Endothelial cell of umbilical vein (primary cell): ENCODE results near the gene ODAD3. TPM values are rescaled to one million over a fixed set of nuclear protein-coding genes. Genes with fewer than 3 reads are reported as not detected.
A peak's percentile ranks its signal among the peaks of the same experiment; 100 is the strongest.

ENCODE experiments used
- BruUV-seq: library from RNA; stranded (reverse); fragments of 400-500 nt; replicated peaks from 2 replicates; lab custom pipeline; 2021; lab: Mats Ljungman, UMichigan
- CTCF ChIA-PET: fragments of 300-600, 350-600 bp; sonication (Branson Sonifier 250); formaldehyde crosslinking; loops from one replicate; lab custom pipeline; 2021; ENCODE audit warnings: antibody characterized with exemption, inconsistent platforms; lab: Charles Lee
- POLR2A ChIA-PET: fragments of 300-600, 350-600 bp; sonication (Branson Sonifier 250); formaldehyde crosslinking; loops from one replicate; lab custom pipeline; 2021; ENCODE audit warnings: antibody characterized with exemption, inconsistent platforms; lab: Charles Lee
- DNase-seq: peaks from one replicate; pipeline ENCODE4 v3.0.0-alpha.2; 2011; ENCODE audit warnings: low read depth, low spot score
- FAIRE-seq: peaks from 2 replicates; lab custom pipeline; 2011; peaks lifted over from hg19 to GRCh38; lab: Jason Lieb, UNC
- H2AFZ ChIP-seq: 2 replicates; pipeline ENCODE4 v1.6.0; 2012; ENCODE audit warnings: low read depth, low read length, control low read depth, inconsistent platforms
- H3K27ac ChIP-seq: 2 replicates; pipeline ENCODE4 v1.5.1; 2011; ENCODE audit warnings: low read depth, mild to moderate bottlenecking, control low read depth, low read length, moderate library complexity; ENCODE audit not compliant: insufficient read depth
- H3K27me3 ChIP-seq, 2 experiments: 2 replicates each; pipeline versions ENCODE4 v1.6.0 to v1.6.1; 2011; ENCODE audit warnings: low read length in 2 of 2, mixed read lengths in 1 of 2; ENCODE audit not compliant: control insufficient read depth in 2 of 2, insufficient read depth in 2 of 2
- H3K36me3 ChIP-seq, 2 experiments: 2 replicates in 1 of 2; 3 replicates in 1 of 2; pipeline ENCODE4 v1.5.1; 2011; ENCODE audit warnings: low read length in 2 of 2, mild to moderate bottlenecking in 1 of 2, moderate library complexity in 1 of 2; ENCODE audit not compliant: control insufficient read depth in 2 of 2, insufficient read depth in 2 of 2; ENCODE audit errors: extremely low read depth in 1 of 2
- H3K4me1 ChIP-seq: 3 replicates; pipeline ENCODE4 v1.5.1; 2011; ENCODE audit warnings: mild to moderate bottlenecking, low read length; ENCODE audit not compliant: control insufficient read depth, insufficient read depth; ENCODE audit errors: extremely low read depth
- H3K4me2 ChIP-seq: 2 replicates; pipeline ENCODE4 v1.6.1; 2011; ENCODE audit warnings: low read length, control low read depth, mixed read lengths; ENCODE audit not compliant: insufficient read depth
- H3K4me3 ChIP-seq, 3 experiments: fragments of 200-600 bp in 1 of 3; sonication (generic), shearing (Covaris generic) in 1 of 3; replicated peaks in 1 of 3; 2 replicates each; pipeline ENCODE4 v1.5.1; 2011 to 2016; ENCODE audit warnings: control low read depth in 3 of 3, low read length in 3 of 3, mild to moderate bottlenecking in 2 of 3, inconsistent platforms in 1 of 3, low read depth in 1 of 3, moderate library complexity in 1 of 3; ENCODE audit not compliant: insufficient read depth in 1 of 3
- H3K79me2 ChIP-seq: 2 replicates; pipeline ENCODE4 v1.6.0; 2012; ENCODE audit warnings: low read length, inconsistent platforms; ENCODE audit not compliant: control insufficient read depth, insufficient read depth
- H3K9ac ChIP-seq: replicated peaks from 2 replicates; pipeline ENCODE3; 2011; ENCODE audit warnings: low read length, control low read depth; ENCODE audit not compliant: insufficient read depth; ENCODE audit errors: extremely low read depth
- H3K9me1 ChIP-seq: replicated peaks from 3 replicates; pipeline ENCODE4 v1.6.0; 2011; ENCODE audit warnings: mild to moderate bottlenecking, low read length; ENCODE audit not compliant: control insufficient read depth, insufficient read depth; ENCODE audit errors: extremely low read depth
- H3K9me3 ChIP-seq: replicated peaks from 2 replicates; pipeline ENCODE4 v1.5.1; 2012; ENCODE audit warnings: low read length, inconsistent platforms; ENCODE audit not compliant: control insufficient read depth, insufficient read depth
- H4K20me1 ChIP-seq: replicated peaks from 2 replicates; pipeline ENCODE3; 2011; ENCODE audit warnings: mild to moderate bottlenecking, low read length; ENCODE audit not compliant: control insufficient read depth, insufficient read depth; ENCODE audit errors: extremely low read depth
- EZH2 ChIP-seq: IDR thresholded peaks from 2 replicates; pipeline ENCODE4 v1.6.1; 2012; ENCODE audit warnings: borderline replicate concordance, low read depth, mild to moderate bottlenecking, moderate library complexity, low read length, inconsistent platforms; ENCODE audit not compliant: severe bottlenecking
- FOS ChIP-seq: IDR thresholded peaks from 2 replicates; pipeline ENCODE4 v1.6.1; 2011; ENCODE audit warnings: mild to moderate bottlenecking, low read length, moderate library complexity, borderline replicate concordance; ENCODE audit not compliant: insufficient read depth
- GATA2 ChIP-seq: IDR thresholded peaks from 2 replicates; pipeline ENCODE4 v1.7.0; 2011; ENCODE audit warnings: low read depth, mild to moderate bottlenecking, moderate library complexity, mixed read lengths, low read length; ENCODE audit not compliant: insufficient read length, insufficient read depth
- JUN ChIP-seq: IDR thresholded peaks from 2 replicates; pipeline ENCODE4 v1.6.1; 2011; ENCODE audit warnings: borderline replicate concordance, low read depth; ENCODE audit not compliant: insufficient read length, insufficient read depth
- MYC ChIP-seq: IDR thresholded peaks from one replicate; pipeline ENCODE4 v1.6.1; 2011; ENCODE audit warnings: mild to moderate bottlenecking, low read depth, low read length
- POLR2A ChIP-seq: IDR thresholded peaks from 2 replicates; pipeline ENCODE4 v1.6.1; 2012; ENCODE audit warnings: low read depth, mild to moderate bottlenecking, control low read depth, low read length
- POLR2AphosphoS5 ChIP-seq: IDR thresholded peaks from 2 replicates; pipeline ENCODE4 v1.6.1; 2012; ENCODE audit warnings: low read depth, mild to moderate bottlenecking, control low read depth, low read length, moderate library complexity; ENCODE audit not compliant: insufficient read depth
- dilution Hi-C: fragments of 300-500 bp; cut with MboI; formaldehyde crosslinking; loops from one replicate; pipeline ENCODE4 v1.15.0; 2019; ENCODE audit warnings: low sequenced_read_pairs; ENCODE audit not compliant: extremely low pct_ligation_motif_present
- intact Hi-C: fragments of 100-400 bp; cut with micrococcal nuclease; formaldehyde crosslinking; loops from one replicate; pipeline ENCODE4 v1.10.0; 2022
- polyA plus RNA-seq, 4 experiments: library from polyadenylated mRNA; depleted of rRNA in 3 of 4; stranded (reverse) in 3 of 4; unstranded in 1 of 4; fragments of >200 nt; gene quantifications; 2 replicates each; pipeline versions ENCODE4 v1.2.1 to v1.2.3, GENCODE V29; 2011 to 2012; ENCODE audit warnings: missing spikeins in 1 of 4
- total RNA-seq: library from RNA; stranded (reverse); gene quantifications from 2 replicates; pipeline ENCODE4 v1.2.3, GENCODE V29; 2021
- TF ChIP-seq, protein P1 (sequence below), 2 donors: IDR thresholded peaks; 1 replicate in 1 of 2; 2 replicates in 1 of 2; pipeline ENCODE4 v1.5.1; 2011; ENCODE audit warnings: low read length in 2 of 2, mild to moderate bottlenecking in 2 of 2, moderate library complexity in 2 of 2, control low read depth in 1 of 2, inconsistent platforms in 1 of 2, low read depth in 1 of 2; ENCODE audit not compliant: insufficient read depth in 1 of 2; ENCODE audit errors: extremely low read depth in 1 of 2
- TF ChIP-seq, protein P2 (sequence below): IDR thresholded peaks from 2 replicates; pipeline ENCODE4 v1.6.1; 2011; ENCODE audit not compliant: insufficient read depth, insufficient read length

Gene ODAD3
- total and polyA plus RNA-seq, 2 donors (not counting 3 experiments of a cell fraction or from before 2014, with no cell fraction given), result 0.14 to 0.97 TPM

DNA sequence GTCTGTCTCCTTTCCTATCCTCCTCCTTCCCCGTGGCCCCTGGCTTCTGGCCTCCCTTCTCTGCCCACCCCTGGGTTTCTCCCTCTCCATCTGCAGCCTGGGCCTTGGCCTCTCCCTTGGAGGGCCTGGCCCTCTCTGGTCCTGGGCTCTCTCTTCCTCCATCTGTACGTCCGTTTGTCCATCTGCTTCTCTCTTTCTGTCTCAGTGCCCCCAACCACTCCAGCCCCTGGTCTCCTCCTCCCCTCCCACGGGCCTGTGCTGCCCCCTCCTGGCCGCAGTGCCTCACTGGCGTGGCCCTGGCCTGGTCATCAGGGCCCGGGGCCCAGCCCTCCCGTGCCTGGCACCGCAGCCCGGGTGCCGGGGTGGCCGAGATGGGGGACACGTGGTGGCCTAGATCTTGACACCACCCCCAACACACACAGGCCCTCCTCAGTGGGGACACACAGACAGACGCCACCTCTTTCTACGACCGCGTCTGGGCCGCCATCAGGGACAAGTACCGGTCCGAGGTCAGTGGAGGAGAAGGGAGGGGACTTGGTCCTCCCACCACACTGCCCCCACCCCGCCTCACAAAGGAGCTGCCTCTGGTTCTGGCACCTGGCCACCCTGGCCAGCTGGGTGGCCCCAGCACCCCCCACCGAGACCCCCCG is 11.9 kb upstream of the ODAD3 start:
- TF ChIP-seq, protein P1, sequence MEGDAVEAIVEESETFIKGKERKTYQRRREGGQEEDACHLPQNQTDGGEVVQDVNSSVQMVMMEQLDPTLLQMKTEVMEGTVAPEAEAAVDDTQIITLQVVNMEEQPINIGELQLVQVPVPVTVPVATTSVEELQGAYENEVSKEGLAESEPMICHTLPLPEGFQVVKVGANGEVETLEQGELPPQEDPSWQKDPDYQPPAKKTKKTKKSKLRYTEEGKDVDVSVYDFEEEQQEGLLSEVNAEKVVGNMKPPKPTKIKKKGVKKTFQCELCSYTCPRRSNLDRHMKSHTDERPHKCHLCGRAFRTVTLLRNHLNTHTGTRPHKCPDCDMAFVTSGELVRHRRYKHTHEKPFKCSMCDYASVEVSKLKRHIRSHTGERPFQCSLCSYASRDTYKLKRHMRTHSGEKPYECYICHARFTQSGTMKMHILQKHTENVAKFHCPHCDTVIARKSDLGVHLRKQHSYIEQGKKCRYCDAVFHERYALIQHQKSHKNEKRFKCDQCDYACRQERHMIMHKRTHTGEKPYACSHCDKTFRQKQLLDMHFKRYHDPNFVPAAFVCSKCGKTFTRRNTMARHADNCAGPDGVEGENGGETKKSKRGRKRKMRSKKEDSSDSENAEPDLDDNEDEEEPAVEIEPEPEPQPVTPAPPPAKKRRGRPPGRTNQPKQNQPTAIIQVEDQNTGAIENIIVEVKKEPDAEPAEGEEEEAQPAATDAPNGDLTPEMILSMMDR (IDR thresholded peaks at IDR 0.05; ENCODE audit: extremely low read depth in 1 of 2, insufficient read depth in 1 of 2, low read depth in 1 of 2, low read length in 2 of 2), result peak; percentile 74 to 78
- TF ChIP-seq MYC (no peak), JUN (no peak)
- no peaks in the 10 kb centered on the region for H3K27me3 ChIP-seq
- peaks cover 4 to 34% of the 10 kb centered on the region in 2 experiments for H3K36me3 ChIP-seq
- no peak overlapping the region for H3K4me3 ChIP-seq
- no TSS peak for BruUV-seq
- H4K20me1 ChIP-seq, result no peaks in the 10 kb centered on the region
- no peak for FAIRE-seq
- no peak overlapping the region for H3K4me2 ChIP-seq
- no peak overlapping the region for H3K9ac ChIP-seq
- no peak overlapping the region for H2AFZ ChIP-seq
- H3K4me1 ChIP-seq, result no peaks in the 10 kb centered on the region
- H3K79me2 ChIP-seq, result no peaks in the 10 kb centered on the region
- H3K9me1 ChIP-seq, result no peaks in the 10 kb centered on the region
- POLR2A ChIA-PET, result interaction anchor here (0.6 kb wide), 1 partner anchor 13 kb away, joined by 4 read pairs; no protein-coding TSS in a partner anchor
- H3K9me3 ChIP-seq, result no peaks in the 10 kb centered on the region
- intact Hi-C loops, result loop anchor here (1.0 kb wide), 3 partner anchors 65 to 203 kb away; no protein-coding TSS in a partner anchor
- DNase-seq, result peak; percentile 21
- dilution Hi-C loops, result no loop called here
- CTCF ChIA-PET, result interaction anchor here (1.8 to 4.7 kb wide), 4 partner anchors 69 to 158 kb away, joined by 5 to 51 read pairs (median 20); no protein-coding TSS in a partner anchor
- no peak overlapping the region for H3K27ac ChIP-seq

DNA sequence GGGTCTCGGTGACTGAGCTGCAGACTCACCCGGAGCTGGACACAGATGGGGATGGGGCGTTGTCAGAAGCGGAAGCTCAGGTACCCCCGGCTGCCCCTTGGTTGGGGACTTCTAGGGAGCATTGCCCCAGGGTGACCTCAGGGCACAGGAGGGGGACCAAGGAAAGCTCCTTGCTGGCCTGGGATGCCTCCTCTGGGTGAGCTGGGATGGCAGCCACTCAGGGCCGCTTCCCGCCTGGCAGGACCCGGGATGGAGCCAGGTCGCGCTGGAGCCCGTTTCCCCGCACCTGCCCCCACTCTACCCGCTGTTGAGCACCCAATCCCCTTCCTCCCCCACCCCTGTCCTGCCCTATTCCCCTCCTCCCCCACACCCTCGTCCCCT is 11.3 kb upstream of the ODAD3 start:
- FAIRE-seq (no peak), DNase-seq (no peak)
- no peaks in the 10 kb centered on the region for H3K9me3 ChIP-seq
- no peaks in the 10 kb centered on the region for H3K79me2 ChIP-seq
- no peaks in the 10 kb centered on the region for H3K27me3 ChIP-seq
- no peaks in the 10 kb centered on the region for H3K4me1 ChIP-seq
- H3K36me3 ChIP-seq, result peaks cover 4 to 38% of the 10 kb centered on the region in 2 experiments
- no peaks in the 10 kb centered on the region for H3K9me1 ChIP-seq
- H2AFZ ChIP-seq, result no peak overlapping the region
- no peaks in the 10 kb centered on the region for H4K20me1 ChIP-seq
- ChIA-PET POLR2A (no interaction called here), CTCF (interaction anchor here (0.8 to 4.7 kb wide), 7 partner anchors 11 to 157 kb away, joined by 3 to 51 read pairs (median 5); partner anchors contain the start of genes ODAD3 and PRKCSH)
- BruUV-seq, result no TSS peak
- no peak overlapping the region for H3K9ac ChIP-seq
- no peak overlapping the region for H3K27ac ChIP-seq
- TF ChIP-seq EZH2, result no peak
- TF ChIP-seq, protein P1 (IDR thresholded peaks at IDR 0.05; ENCODE audit: extremely low read depth in 1 of 2, insufficient read depth in 1 of 2, low read depth in 1 of 2, low read length in 2 of 2), result no peak
- no peak for TF ChIP-seq POLR2A
- TF ChIP-seq JUN, result no peak
- no peak for TF ChIP-seq POLR2AphosphoS5
- TF ChIP-seq, protein P2, sequence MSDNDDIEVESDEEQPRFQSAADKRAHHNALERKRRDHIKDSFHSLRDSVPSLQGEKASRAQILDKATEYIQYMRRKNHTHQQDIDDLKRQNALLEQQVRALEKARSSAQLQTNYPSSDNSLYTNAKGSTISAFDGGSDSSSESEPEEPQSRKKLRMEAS, result no peak
- TF ChIP-seq MYC, result no peak
- TF ChIP-seq GATA2, result no peak
- TF ChIP-seq FOS, result no peak
- no peak overlapping the region for H3K4me2 ChIP-seq
- intact Hi-C loops, result loop anchor here (1.0 kb wide), 3 partner anchors 65 to 203 kb away; no protein-coding TSS in a partner anchor
- H3K4me3 ChIP-seq, result no peak overlapping the region
- dilution Hi-C loops, result no loop called here
